PFSK-1 (cell line): Measurements from ENCODE around the gene SLC38A10.

ENCODE experiments used
- FOXP2 ChIP-seq: optimal IDR thresholded peaks from 2 replicates; pipeline ENCODE3; 2011; ENCODE audit warnings: borderline replicate concordance, control low read depth, inconsistent platforms; ENCODE audit not compliant: insufficient read depth; ENCODE audit errors: extremely low read length, extremely low read depth
- POLR2AphosphoS5 ChIP-seq: IDR thresholded peaks from 2 replicates; pipeline ENCODE4 v1.6.1; 2012; ENCODE audit warnings: low read depth, mild to moderate bottlenecking, control low read depth, low read length, moderate library complexity
- REST ChIP-seq, 2 experiments: IDR thresholded peaks; 2 replicates each; pipeline versions ENCODE4 v1.6.1 to v1.8.0; 2011 to 2012; ENCODE audit warnings: low read depth in 2 of 2, low read length in 2 of 2, control low read depth in 1 of 2, inconsistent platforms in 1 of 2, mild to moderate bottlenecking in 1 of 2, moderate library complexity in 1 of 2; ENCODE audit not compliant: insufficient read depth in 1 of 2
- SIN3A ChIP-seq: IDR thresholded peaks from 2 replicates; pipeline ENCODE4 v1.6.1; 2012; ENCODE audit warnings: mild to moderate bottlenecking, low read length, moderate library complexity, borderline replicate concordance; ENCODE audit not compliant: insufficient read depth
- TAF1 ChIP-seq: IDR thresholded peaks from 2 replicates; pipeline ENCODE4 v1.6.1; 2012; ENCODE audit warnings: low read length, control low read depth, borderline replicate concordance; ENCODE audit not compliant: insufficient read depth

Gene SLC38A10

GRCh38 chr17:81270279-81270678, 24.8 kb downstream of the SLC38A10 start:
- TF ChIP-seq SIN3A = no peak

- no peak for TF ChIP-seq FOXP2
- TF ChIP-seq REST (IDR thresholded peaks at IDR 0.05; ENCODE audit: insufficient read depth in 1 of 2, low read depth in 2 of 2, low read length in 2 of 2) = no peak
- TF ChIP-seq TAF1 = no peak
- no peak for TF ChIP-seq POLR2AphosphoS5
- no peak for TF ChIP-seq SIN3A
Observed at GRCh38 chr17:81267390-81268067, 27.6 kb downstream of the SLC38A10 start.

GRCh38 chr17:81265576-81265975, 29.5 kb downstream of the SLC38A10 start:
- TF ChIP-seq FOXP2 (no peak), POLR2AphosphoS5 (no peak), SIN3A (no peak), TAF1 (no peak), REST (IDR thresholded peaks at IDR 0.05; ENCODE audit: insufficient read depth in 1 of 2, low read depth in 2 of 2, low read length in 2 of 2) (no peak)

- TF ChIP-seq FOXP2 (no peak), TAF1 (no peak), SIN3A (no peak), POLR2AphosphoS5 (no peak), REST (IDR thresholded peaks at IDR 0.05; ENCODE audit: insufficient read depth in 1 of 2, low read depth in 2 of 2, low read length in 2 of 2) (no peak)
Observed at GRCh38 chr17:81264640-81265039, 30.5 kb downstream of the SLC38A10 start.

GRCh38 chr17:81263371-81264181, 31.5 kb downstream of the SLC38A10 start:
- TF ChIP-seq FOXP2 (no peak), SIN3A (no peak), POLR2AphosphoS5 (no peak), REST (IDR thresholded peaks at IDR 0.05; ENCODE audit: insufficient read depth in 1 of 2, low read depth in 2 of 2, low read length in 2 of 2) (no peak), TAF1 (no peak)
